Stimulated activated CD8-positive, alpha-beta memory T cell treated with anti-CD3 and anti-CD28 coated beads, Interleukin-15, amount 100 ng/mL, for 24 hours (primary cell): ENCODE data around the gene RRP1.
"Not testable (repeated sequence)": the region's sequence is repeated elsewhere in the genome, so short reads cannot be mapped to it uniquely, and the experiment has no call there.

Source experiments
- DNase-seq: peaks from one replicate; pipeline ENCODE4 v3.0.0-alpha.2; 2020; ENCODE audit warnings: low read depth

RRP1 gene

DNA sequence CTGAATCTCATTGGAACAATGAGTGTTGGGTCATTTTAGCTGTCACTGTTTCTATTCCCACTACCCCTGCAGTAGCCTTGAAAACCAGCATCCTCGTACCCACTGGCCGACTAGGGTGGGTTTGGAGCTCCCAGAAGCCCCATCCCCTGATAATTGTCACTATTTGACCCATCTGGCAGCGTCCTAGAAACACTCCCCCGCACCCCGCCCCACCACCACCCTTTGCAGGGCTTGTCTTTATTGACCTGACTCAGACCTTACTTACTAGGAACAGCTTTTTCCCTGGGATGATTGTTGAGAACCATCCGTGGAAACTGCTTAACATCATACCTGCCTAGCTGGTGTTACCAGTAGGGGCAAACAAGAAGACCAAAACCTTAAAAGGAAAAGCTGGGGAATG is 47.2 kb downstream of the RRP1 start:
- DNase-seq = no peak

DNA sequence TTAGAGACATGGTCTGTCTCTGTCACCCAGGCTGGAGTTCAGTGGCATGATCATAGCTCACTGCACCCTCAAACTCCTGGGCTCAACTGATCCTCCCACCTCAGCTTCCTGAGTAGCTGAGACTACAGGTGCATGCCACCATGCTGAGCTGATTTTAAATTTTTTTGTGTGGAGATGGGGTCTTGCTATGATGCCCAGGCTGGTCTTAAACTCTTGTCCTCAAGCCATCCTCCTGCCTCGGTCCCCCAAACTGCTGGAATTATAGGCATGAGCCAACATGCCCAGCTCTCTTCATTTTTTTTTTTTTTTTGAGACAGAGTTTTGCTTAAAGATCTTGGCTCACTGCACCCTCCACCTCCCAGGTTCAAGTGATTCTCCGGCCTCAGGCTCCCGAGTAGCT is 50.9 kb downstream of the RRP1 start:
- DNase-seq = no peak

DNA sequence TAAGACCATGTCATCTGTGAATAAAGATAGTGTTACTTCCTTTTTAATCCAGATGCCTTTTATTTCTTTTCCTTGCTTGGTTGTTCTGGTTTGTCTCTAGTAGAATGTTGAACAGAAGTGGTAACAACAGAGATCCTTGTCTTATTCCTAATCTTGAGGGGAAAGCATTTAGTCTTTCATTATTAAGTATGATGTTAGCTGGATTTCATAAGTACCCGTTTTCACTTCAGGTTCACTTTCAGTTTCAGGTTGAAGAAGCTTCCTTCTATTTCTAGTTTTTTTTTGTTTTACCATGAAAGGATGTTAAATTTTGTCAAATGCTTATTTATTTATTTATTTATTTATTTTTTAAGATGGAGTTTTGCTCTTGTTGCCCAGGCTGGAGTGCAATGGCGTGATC is 53.4 kb downstream of the RRP1 start:
- no peak for DNase-seq

DNA sequence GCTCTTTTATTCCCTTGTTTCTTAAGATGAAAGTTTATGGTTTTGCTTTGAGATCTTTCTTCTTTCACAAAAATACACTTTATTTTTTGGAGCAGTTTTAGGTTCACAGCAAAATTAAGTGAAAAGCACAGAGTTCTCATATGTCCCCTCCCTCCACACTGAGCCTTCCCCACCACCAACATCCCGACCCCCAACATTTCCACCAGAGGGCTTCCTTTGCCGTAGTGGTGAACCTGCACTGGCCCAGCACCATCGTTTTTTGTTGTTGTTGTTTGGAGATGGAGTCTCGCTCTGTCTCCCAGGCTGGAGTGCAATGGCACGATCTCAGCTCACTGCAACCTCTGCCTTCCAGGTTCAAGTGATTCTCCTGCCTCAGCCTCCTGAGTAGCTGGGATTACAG is 55.5 kb downstream of the RRP1 start:
- DNase-seq = not testable (repeated sequence)

DNA sequence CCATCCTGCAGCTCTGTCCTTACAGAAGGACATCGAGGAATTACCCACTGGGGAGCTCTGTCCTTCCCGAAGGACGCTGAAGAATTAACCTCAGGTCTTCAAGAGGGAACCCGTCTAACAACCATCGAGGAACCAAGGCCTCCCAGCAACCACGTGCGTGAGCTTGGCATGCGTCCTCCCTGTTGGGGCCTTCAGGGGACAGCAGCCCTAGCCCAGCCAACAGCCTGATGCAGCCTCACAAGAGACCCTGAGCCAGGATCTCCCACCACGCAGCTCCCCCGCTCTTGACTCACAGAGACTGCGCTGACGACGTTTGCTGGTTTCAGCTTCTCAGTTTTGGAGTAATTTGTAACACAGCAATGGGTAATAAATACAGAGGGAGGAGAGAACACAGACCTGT is 56.0 kb downstream of the RRP1 start:
- DNase-seq = no peak

DNA sequence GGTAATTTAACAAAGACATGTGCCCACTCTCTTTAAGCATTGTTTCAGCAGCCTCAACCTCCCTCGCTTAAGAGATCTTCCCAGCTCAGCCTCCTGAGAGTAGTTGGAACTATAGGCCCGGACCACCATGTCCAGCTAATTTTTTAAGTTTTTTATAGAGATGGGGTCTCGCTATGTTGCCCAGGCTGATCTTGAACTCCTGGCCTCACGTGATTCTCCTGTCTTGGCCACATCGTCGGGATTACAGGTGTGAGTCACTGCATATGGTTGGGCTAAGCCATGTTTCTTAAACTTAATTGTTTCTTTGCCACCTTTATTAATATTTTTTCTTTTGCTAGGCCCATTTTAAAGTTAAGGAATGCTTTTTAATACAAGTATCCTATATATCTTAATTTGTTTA is 57.1 kb downstream of the RRP1 start:
- no peak for DNase-seq

DNA sequence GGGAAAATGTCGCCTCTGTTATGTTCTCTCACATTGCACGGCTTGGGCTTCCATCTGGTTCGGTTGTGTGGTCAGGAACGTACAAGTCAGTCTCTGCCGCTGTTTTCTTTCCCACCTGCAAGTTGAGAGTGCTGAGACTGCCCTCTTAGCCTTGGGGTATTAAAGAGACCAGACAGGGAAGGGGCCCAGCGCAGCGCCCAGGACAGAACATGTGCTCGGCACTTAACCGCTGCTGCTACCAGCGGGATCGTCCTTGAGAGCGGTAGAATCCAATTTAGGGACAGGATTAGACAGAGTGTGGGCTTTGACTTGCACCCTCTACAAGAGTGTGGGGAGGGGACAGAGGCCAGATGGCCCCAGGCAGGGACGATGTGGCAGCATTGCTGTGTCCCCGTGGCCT is 57.9 kb downstream of the RRP1 start:
- DNase-seq = no peak

DNA sequence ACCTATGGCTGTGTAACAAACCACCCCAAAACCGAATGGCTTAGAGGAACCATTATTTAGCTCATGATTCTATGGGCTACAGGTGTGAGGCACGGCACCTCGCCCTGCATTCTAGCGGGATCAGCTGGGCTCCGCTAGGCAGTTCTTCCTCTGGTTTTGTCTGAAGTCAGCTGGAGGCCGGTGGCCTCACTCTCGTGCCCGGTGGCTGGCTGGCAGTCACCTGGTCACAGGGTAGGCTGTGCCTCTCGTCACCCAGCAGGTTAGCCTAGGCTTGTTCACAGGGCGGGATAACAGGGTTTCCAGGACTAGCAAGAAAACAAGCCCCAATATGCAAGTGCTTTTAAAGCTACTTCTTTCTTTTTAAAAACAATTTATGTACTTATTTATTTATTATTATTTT is 59.4 kb downstream of the RRP1 start:
- no peak for DNase-seq

DNA sequence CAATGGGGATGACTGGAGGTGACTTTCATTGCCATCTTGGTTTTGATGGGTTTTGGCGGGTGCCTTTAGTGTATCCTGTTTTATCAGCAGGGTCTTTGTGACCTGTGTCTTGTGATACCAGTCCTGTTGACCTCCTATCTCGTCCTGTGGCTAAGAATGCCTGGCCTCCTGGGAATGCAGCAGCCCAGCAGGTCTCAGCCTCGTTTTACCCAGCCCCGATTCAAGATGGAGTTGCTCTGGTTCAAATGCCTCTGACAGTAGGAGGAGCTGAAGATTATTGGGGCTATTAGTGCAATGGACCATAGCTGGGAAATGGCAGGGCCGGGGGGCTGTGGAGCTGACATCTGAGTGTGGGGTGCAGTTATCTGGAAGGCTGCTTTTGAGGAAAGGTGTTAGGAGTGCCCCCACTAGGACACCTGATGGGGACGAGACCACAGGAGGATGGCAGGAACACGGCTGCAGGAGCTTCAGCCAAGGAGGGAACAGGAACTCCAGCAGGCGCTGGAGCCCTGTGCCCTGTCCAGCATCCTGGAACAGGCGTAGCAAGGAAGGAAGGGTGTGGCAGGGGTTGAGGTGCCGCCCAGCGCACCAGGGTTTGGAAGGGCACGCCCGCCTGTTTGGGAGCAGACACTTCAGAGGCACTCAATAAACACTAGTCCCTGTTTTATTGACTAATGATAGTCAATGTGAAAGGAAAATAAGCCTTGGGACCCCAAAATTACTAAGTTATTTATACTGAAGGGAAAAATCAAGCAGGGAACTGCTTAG is 60.3 kb downstream of the RRP1 start:
- no peak for DNase-seq

DNA sequence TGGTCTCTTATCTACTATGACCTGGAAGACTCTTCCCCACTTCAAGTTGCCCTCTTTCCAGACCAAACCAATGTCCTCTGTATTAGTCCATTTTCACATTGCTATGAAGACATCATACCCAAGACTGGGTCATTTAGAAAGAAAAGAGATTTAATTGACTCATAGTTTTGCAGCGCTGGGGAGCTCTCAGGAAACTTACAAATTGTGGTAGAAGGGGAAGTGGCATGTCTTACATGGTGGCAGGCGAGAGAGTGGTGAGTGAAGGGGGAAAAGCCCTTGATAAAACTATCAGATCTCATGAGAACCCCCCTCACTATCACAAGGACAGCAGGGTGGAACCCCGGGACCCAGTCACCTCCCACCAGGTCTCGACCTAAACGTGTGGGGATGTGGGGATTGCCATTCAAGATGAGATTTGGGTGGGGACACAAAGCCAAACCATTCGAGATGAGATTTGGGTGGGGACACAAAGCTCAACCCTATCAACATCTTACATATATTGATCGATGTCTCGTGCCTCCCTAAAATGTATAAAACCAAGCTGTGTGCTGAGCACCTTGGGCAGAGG is 61.4 kb downstream of the RRP1 start:
- no peak for DNase-seq

DNA sequence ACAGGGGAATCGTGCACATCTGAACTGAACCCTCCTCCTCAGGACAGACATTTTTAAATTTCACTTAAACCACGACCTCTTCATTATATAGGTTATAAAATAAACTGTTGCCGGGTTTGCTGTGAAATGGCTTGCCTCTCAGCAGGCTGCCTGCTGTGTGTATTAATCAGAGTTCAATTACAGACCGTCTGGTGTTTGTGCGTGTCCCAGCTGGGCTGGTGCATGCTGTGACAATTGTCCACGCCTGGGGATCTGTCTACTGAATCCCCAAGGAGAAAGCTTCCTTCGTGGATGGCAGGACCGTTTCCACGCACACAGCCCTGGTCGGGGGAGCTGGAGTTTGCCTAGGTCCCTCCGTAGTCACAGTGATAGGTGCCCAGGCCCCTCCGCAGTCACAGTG is 62.2 kb downstream of the RRP1 start:
- DNase-seq = no peak

DNA sequence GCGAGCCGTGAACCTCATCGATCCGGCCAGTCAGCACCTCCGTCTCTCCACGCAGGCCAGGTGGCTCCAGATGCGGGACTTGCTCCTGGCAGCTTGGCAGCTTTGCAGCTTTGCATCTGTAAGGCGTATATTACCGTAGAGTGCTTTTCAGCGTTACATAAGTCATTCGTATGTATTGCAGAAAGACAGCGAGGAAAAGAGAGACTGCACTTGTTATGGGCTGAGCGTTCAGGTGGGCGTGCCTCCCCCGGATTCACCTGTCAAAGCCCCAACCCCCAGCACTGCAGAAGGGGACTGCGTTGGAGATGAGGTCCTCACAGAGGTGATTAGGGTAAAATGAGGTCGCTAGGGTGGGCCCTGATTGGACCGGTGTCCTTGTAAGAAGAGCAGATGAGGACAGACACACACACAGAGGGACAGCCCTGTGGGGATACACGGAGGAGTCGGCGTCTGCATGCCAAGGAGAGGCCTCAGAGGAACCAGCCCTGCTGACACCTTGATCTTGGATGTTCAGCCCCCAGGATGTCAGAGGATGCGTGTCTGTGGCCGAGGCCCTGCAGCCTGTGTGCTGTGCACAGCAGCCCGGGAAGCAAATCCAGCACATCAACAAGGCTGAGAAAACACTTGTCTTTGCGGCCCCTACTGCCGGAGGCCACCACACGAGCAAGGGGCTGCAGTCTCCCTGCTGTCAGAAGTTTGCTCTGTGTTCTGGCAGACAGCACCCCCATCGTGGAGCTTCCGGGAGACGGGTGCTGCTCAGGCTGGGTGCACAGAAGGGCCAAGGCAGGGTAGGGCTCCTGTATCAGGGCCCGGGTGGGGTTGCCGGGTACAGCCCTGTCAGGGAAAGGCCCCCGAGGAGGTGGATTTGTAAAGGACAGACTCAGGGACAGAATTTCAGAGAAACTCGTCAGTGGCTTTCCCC is 64.7 kb downstream of the RRP1 start:
- DNase-seq = no peak
